NCI-H1092 treated with DMSO at 0.1 percent for 48 hours (cell line): ENCODE data around the gene DMAC2L.
A peak's percentile ranks its signal among the peaks of the same experiment; 100 is the strongest.
"Not testable (repeated sequence)": the region's sequence is repeated elsewhere in the genome, so short reads cannot be mapped to it uniquely, and the experiment has no call there.

Source experiments
- DNase-seq: peaks from one replicate; lab custom pipeline; 2025; lab: John Stamatoyannopoulos, UW

DMAC2L gene, protein sequence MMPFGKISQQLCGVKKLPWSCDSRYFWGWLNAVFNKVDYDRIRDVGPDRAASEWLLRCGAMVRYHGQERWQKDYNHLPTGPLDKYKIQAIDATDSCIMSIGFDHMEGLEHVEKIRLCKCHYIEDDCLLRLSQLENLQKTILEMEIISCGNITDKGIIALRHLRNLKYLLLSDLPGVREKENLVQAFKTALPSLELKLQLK

DNA sequence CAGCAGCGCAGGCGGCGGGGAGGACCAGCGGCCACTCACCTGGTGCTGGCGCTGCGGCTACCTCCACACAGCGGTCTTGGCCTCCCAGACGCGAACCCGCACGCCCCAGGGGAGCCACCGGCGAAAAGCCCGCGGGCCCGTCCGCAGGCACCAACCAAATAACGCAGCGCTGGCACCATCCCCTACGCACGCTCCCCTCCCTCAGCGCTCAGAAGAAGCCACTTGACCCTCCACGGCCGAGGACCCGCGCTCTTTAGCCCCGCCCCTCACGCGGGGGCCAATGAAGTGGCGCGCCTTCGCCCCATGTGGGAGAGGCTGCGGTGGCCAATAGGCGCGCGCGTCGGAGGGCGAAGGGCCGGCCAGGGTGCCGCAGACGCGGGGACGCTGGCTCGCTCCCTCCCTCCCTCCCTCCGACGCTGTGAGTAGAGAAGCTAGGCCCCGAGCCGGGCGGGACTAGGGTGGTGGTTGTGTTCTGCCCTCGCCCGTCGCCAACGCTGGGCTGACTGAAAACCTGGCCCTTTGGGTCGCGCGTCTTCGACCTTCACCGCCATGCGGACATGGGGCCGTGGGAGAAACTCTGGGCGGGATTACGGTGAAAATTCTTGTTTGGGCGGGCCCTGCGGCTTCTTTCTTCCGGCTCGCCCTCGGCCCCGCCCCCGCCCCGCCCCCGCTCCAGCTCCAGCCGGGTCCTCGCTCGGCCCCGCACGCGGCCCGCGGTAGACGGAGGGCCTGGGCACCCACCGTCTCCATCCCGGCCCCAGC, at the start of gene DMAC2L, which contains the start of gene L2HGDH:
Gene DMAC2L (plus strand): TSS at position 353 of the 762 bp plus-strand sequence. CDS start 9,164 bp downstream, outside the sequence.
Gene L2HGDH (minus strand): TSS at position 258 of the 762 bp plus-strand sequence. CDS start 79 bp downstream, at position 179.
- peak; percentile 98 for DNase-seq

DNA sequence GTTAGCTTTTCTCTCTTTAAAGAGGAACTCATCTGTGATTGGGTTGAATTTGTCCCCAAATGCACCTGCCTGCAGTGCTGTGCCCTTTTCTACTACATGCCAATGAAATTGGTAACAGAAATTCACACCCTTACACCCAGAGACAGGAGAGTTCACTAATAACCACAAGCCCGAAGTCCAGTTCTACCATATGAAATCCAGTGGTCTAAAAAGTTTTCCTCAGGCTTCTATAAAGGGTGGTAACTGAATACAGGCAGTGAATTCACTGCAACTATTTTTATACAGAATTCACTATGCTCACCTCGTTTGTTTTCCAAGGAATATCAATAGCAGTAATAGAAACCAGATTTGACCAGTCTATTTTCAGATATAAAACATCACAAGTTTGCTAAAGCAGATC, 49.3 kb upstream of the DMAC2L start:
- no peak for DNase-seq

GRCh38 chr14:50263321-50263720, 48.8 kb upstream of the DMAC2L start:
- DNase-seq: no peak

DNA sequence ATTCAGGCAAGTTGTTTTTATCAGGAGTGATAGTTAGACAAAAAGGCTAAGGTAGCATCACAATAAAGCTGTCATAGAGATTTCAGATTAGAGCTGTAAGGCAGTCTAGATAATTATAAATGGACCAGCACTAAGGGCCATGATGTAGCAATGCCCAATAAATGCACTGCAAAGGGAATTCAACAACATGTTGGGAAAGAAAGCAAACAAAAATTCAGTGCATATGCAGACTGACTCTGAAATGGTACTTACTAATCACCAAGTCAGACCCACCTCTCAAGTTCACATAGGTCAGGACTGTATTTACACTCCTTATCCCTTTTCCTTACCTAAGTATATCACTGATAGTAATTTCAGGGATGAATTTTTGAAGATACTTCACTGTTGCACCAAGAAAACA, 47.1 kb upstream of the DMAC2L start:
- no peak for DNase-seq

- DNase-seq: no peak
Measured at GRCh38 chr14:50270932-50271331, 41.2 kb upstream of the DMAC2L start.

DNA sequence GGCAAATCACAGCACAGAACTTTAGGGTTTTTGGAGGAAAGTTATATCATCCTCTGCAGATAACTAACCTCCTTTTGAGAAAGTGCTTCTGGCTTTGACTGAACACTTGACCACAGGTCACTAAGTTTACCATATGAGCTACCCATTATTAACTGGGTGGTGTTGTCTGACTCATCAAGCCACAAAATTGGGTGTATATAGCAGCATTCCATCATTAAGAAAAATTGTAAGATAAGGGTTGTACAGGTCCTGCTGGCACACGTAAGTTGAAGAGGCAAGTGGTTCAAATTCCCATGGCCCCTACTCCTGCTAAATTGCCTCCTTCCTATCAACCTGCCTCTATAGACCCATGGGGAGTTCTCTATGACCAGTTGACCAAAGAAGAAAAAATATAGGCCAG, 39.6 kb upstream of the DMAC2L start:
- no peak for DNase-seq

DNA sequence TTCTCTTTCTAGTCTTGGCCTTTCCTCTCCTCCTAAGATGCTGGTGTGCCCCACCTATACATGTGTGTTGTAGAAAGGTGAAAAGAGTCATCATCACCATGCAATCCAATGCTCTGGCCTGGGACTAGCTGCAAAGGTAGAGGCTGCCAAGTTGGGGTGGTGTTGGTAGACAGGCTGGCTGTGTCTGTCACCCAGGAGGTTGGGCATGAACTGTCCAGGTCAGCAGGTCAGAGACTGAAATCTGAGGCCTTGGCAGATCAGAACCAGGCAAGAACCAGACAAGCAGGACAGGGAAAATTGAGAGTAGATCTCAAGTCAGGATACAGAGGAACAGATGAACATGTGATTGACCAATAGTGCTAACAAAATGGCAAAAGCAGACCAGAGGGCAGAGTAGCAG, 26.3 kb upstream of the DMAC2L start:
- DNase-seq: no peak

DNA sequence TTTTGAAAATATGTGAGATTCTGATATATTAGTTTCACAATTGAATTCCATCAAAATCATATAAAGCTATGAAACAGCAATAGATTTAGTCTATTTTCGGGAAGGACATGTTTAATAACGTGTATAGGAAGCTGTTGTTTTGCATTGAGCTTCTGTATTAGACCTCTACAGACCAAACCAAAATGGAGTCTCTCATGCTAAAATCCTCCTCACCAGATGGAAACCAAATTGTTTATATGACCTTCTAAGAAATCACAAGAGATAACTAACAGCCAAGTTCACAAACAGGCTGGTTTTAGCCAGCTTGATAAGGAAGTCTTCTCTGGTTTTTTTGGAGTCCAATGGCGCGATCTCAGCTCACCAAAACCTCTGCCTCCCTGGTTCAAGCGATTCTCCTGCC, 24.0 kb upstream of the DMAC2L start:
- DNase-seq: no peak

DNA sequence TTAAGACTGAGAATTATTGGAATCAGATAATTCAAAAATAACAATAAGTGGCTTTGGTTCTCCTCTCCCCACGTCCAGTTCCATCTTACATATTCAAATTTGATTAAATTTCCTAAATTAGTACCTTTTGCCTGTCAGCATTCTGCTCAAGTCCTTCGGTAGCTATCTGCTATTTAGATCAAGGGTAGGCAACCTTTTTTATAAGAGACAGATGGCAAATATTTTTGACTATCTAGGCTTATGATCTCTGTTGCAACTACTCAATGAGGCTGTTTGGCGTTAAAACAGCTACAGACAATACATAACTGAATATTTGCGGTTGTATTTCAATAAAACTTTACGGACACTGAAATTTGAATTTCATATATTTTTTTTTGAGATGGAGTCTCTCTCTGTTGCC, 21.8 kb upstream of the DMAC2L start:
- no peak for DNase-seq

GRCh38 chr14:50299585-50299984, 12.5 kb upstream of the DMAC2L start:
- DNase-seq: no peak

- no peak for DNase-seq
Measured at GRCh38 chr14:50301914-50302313, 10.2 kb upstream of the DMAC2L start.

GRCh38 chr14:50303744-50304471, 8.2 kb upstream of the DMAC2L start:
- DNase-seq: no peak

GRCh38 chr14:50308363-50308915, 3.7 kb upstream of the DMAC2L start:
- DNase-seq: no peak

DNA sequence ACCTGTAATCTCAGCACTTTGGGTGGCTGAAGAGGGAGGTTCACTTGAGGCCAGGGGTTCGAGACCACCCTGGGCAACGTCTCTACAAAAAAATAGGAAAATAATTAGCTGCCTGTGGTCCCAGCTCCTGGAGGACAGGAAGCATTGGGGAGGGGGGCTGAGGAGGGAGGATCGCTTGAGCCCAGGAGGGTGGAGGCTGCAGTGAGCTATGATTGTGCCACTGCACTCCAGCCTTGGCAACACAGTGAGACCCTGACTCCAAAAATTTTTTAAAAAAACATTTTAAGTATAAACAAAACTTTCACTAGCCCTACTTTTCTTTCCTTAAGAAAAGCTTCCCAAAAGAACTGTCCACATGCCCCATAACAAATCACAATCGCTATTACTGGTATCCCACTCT, 1.7 kb upstream of the DMAC2L start:
- DNase-seq: no peak

DNA sequence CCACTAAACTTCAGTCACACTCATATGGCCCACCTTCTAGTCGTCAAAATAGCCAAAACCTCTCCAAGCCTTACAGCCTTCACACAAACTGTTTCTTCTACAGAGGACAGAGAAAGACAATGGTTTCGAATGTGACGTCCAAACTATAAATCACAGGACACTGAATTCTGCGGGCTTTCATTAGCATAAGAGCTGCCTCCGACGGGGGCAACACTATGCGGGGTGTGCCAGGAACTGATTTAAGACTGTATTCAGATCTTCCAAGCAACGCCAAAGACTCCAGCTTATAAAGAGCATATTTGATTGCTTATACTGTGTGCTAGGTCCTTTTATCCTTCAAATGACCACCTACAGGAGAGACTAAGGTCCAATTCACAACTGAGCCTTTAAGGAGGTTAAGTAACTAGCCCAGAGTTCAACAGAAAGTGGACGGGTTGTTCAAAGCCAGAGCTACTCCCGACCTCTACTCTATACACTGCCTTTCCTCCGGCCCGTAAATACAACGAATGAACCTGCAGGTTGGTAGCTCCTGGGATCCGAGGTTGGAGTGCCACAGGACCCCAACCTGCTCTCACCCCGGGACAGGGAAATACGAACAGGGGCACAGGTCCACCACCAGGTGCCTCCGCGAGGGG, 670 bp upstream of the DMAC2L start:
- no peak for DNase-seq

DNA sequence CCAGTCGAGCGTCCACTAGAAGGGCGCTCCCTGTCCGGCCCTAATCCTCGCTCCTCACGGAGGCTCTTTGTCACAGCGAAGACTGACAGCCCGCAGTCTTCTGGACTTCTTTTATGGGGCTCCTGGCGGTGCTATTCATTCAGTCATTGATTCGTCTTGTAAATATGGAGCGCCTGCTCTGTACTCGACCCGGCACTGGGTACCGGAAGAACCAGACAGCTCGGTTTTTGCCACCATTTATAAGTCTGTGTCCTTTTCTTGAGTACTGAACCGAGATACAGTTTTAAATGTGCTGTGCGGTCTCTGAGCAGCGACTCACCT, 570 bp downstream of the DMAC2L start:
- DNase-seq: peak; percentile 90

GRCh38 chr14:50314098-50314497, 2.0 kb downstream of the DMAC2L start:
- not testable (repeated sequence) for DNase-seq

DNA sequence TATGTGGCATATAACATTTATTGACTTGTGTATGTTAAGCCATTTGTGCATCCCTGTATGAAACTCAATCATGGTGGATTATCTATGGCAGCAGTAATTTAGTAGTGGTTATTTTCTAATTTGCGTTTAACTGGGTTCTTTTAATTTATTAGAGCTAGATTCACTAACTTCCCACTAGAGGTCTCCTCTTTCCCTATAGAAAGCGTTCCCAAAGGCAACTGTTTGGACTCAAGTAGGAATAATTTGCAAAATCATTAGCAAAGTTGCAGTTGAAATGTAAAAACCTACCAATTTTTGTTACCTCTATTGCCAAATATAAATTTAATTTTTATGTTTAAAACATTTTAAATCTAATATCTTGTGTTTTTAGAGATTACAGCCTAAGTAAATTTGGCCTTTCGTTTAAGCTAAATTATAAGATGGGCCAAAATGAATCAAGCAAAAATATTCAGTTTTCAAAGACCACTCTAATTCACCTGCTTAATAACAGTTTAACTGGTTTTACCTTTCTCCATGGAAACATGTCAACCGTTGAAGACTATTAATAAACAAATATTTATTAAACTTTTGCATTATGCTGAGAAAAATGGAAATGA, 6.0 kb downstream of the DMAC2L start:
- DNase-seq: peak; percentile 31

GRCh38 chr14:50319293-50319692, 7.2 kb downstream of the DMAC2L start:
- no peak for DNase-seq

DNA sequence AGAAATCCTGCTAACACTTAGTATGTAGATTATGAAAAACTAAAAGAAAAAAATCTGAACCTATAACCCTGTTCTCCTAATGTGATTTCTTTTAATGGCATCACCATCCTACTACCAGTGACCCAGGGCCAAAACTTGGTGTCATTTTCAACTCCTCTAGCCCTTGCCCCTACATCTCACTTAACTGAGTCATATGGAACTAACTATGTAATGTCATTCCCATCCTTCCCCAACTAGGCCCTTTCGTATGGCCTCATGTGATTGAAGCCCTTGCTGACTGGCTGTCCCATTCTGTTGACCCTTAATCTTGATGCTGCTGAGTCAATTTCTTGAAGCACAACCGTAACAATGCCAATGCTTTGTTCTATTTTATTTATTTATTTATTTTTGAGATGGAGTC, 7.6 kb downstream of the DMAC2L start:
- no peak for DNase-seq

DNA sequence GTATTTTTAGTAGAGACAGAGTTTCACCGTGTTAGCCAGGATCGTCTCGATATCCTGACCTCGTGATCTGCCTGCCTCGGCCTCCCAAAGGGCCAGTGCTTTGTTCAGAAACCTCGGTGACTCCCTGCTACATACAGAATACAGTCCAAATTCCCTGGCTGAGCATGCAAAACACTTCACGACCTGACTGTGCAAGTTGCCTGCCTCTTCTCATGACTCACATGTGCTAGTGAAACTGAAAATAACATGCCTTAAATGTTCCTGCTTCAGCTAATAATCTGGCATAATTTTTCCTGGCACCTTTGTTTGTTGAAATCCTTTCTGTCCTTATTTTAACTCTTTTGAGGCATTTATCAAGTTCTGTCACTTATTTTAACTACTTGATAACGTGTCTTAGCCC, 8.2 kb downstream of the DMAC2L start:
- no peak for DNase-seq
